ENCODE results near the gene UPF1.

Gene UPF1

GRCh38 chr19:18878058-18878797, 46.5 kb downstream of the UPF1 start:
- no peak for DNase-seq

GRCh38 chr19:18878858-18879578, 47.3 kb downstream of the UPF1 start:
- no peak for DNase-seq

- DNase-seq, result no peak
Measured at GRCh38 chr19:18879579-18880373, 48.0 kb downstream of the UPF1 start.

- no peak for DNase-seq
Measured at GRCh38 chr19:18881491-18881890, 49.7 kb downstream of the UPF1 start.

GRCh38 chr19:18883526-18884304, 52.0 kb downstream of the UPF1 start:
- no peak for DNase-seq

GRCh38 chr19:18886972-18887371, 55.2 kb downstream of the UPF1 start:
- DNase-seq, result no peak

GRCh38 chr19:18889949-18890745, 58.4 kb downstream of the UPF1 start:
- DNase-seq, result no peak

- no peak for DNase-seq
Measured at GRCh38 chr19:18893587-18894253, 62.0 kb downstream of the UPF1 start.

GRCh38 chr19:18894254-18895037, 62.7 kb downstream of the UPF1 start:
- DNase-seq, result peak; percentile 66

- no peak for DNase-seq
Measured at GRCh38 chr19:18895038-18895823, 63.5 kb downstream of the UPF1 start.

- peak; percentile 65 for DNase-seq
Measured at GRCh38 chr19:18895824-18896341, 64.1 kb downstream of the UPF1 start, which contains the start of gene CERS1. Gene CERS1, minus strand, starts transcription at chr19:18896158. Its CDS starts 86 bp downstream, at chr19:18896072.

GRCh38 chr19:18896421-18896841, 64.7 kb downstream of the UPF1 start:
- DNase-seq, result no peak

- DNase-seq, result no peak
Measured at GRCh38 chr19:18897094-18898029, 65.6 kb downstream of the UPF1 start.

GRCh38 chr19:18898081-18898606, 66.4 kb downstream of the UPF1 start:
- no peak for DNase-seq

- DNase-seq, result no peak
Measured at GRCh38 chr19:18898607-18899408, 67.0 kb downstream of the UPF1 start.

GRCh38 chr19:18899624-18900560, 68.1 kb downstream of the UPF1 start:
- DNase-seq, result no peak
